GM11168 (cell line): Measurements from ENCODE around the gene FAM3C.
"Not testable (repeated sequence)": the region's sequence is repeated elsewhere in the genome, so short reads cannot be mapped to it uniquely, and the experiment has no call there.

Experiments
- in situ Hi-C: fragments of 300-500 bp; cut with MboI; formaldehyde crosslinking; loops from one replicate; pipeline ENCODE4 v1.12.0; 2022; ENCODE audit warnings: low sequenced_read_pairs; ENCODE audit not compliant: unreplicated experiment

Gene FAM3C

GRCh38 chr7:121337398-121337797, 58.7 kb downstream of the FAM3C start:
- in situ Hi-C loops: no loop called here

GRCh38 chr7:121336579-121336978, 59.5 kb downstream of the FAM3C start:
- in situ Hi-C loops: no loop called here

- in situ Hi-C loops: no loop called here
Observed at GRCh38 chr7:121334875-121335648, 61.0 kb downstream of the FAM3C start.

- in situ Hi-C loops: no loop called here
Observed at GRCh38 chr7:121334376-121334775, 61.7 kb downstream of the FAM3C start.

- in situ Hi-C loops: no loop called here
Observed at GRCh38 chr7:121331574-121331973, 64.5 kb downstream of the FAM3C start.

GRCh38 chr7:121331048-121331447, 65.1 kb downstream of the FAM3C start:
- in situ Hi-C loops: no loop called here

- in situ Hi-C loops: no loop called here
Observed at GRCh38 chr7:121330053-121330833, 65.9 kb downstream of the FAM3C start.

- in situ Hi-C loops: no loop called here
Observed at GRCh38 chr7:121329191-121330052, 66.7 kb downstream of the FAM3C start.

GRCh38 chr7:121328508-121329190, 67.5 kb downstream of the FAM3C start, which contains the start of gene WNT16:
TSS of gene WNT16 (plus strand) at chr7:121329000. CDS start at chr7:121329293, 293 bp downstream.
- in situ Hi-C loops: no loop called here

- in situ Hi-C loops: no loop called here
Observed at GRCh38 chr7:121327671-121328070, 68.4 kb downstream of the FAM3C start.

- in situ Hi-C loops: no loop called here
Observed at GRCh38 chr7:121323515-121324302, 72.4 kb downstream of the FAM3C start.

GRCh38 chr7:121322460-121322859, 73.6 kb downstream of the FAM3C start:
- in situ Hi-C loops: no loop called here

- in situ Hi-C loops: not testable (repeated sequence)
Observed at GRCh38 chr7:121315170-121315569, 80.9 kb downstream of the FAM3C start.

- in situ Hi-C loops: no loop called here
Observed at GRCh38 chr7:121313793-121314676, 82.1 kb downstream of the FAM3C start.

- in situ Hi-C loops: no loop called here
Observed at GRCh38 chr7:121313220-121313792, 82.8 kb downstream of the FAM3C start.

GRCh38 chr7:121307021-121307574, 89.0 kb downstream of the FAM3C start:
- in situ Hi-C loops: no loop called here

GRCh38 chr7:121306565-121306964, 89.5 kb downstream of the FAM3C start:
- in situ Hi-C loops: no loop called here

GRCh38 chr7:121305109-121305508, 91.0 kb downstream of the FAM3C start:
- in situ Hi-C loops: no loop called here
